ENCODE results near the gene SKP2.
"Not testable (repeated sequence)": the region's sequence is repeated elsewhere in the genome, so short reads cannot be mapped to it uniquely, and the experiment has no call there.

SKP2 gene

DNA sequence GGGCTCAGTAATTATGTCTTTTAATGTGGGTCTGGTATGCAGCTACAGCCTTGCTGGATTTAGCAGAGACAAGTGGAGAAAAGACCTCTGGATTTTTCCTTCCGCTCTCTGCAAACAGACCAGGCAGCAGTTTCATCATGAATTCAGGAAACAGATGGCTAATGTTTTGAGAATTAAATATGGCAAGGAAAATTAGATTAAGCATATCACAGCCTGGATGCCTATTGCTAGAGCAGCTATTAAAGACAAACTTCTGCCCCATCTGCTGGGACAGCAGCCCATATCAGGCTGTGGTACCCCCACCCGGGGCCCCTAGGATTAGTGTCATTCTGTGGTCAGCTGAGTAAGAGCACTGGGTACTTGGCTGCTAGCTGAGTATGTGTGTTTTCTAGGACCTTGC is 6.2 kb downstream of the SKP2 start:
- no peak for DNase-seq

DNA sequence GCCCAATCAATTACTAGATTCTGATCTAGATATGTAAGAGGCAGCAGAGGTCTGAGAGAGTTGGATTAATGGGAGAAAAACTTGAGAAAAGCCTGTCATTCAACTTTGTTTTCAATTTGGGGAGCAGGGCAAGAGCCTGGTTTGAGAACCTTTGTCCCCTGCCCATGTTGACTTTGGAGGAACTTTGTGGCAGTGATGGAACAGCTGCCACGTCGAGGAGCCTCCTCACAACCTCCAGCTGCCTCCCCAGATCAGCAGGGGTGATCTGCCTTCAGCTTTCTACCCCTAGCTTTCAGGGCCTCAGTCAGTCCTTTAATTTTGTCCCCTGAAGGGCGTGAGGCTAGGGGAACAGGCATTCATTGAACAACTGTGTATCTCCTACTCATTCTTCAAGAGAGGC is 8.7 kb downstream of the SKP2 start:
- no peak for DNase-seq

- DNase-seq, result no peak
Measured at GRCh38 chr5:36161361-36161760, 9.4 kb downstream of the SKP2 start.

DNA sequence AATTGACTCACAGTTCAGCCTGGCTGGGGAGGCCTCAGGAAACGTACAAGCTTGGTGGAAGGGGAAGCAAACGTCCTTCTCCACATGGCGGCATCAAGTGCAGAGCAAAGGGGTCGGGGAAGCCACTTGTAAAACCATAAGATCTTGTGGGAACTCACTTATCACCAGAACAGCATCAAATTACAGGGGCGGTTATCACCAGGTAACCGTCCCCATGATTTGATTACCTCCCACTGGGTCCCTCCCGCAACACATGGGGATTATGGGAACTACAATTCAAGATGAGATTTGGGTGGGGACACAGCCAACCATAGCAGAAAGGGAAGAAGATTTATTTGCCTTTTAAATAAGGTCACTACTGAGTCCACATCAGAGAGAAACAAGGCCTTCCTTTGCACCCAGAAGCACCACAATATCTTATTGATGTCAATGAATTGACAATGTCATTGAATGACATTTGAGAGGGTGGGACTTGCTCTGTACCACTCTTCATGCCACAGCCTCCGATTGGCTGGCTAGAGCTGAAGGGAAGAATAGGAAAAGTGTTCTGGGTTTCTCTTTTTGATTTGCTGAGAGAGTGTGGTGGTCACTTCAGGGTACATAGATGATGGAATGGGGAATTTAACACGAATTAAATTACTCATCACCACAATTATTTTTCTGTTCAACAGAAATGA is 11.0 kb downstream of the SKP2 start:
- no peak for DNase-seq

GRCh38 chr5:36164461-36164860 is 12.6 kb downstream of the SKP2 start:
- no peak for DNase-seq

DNA sequence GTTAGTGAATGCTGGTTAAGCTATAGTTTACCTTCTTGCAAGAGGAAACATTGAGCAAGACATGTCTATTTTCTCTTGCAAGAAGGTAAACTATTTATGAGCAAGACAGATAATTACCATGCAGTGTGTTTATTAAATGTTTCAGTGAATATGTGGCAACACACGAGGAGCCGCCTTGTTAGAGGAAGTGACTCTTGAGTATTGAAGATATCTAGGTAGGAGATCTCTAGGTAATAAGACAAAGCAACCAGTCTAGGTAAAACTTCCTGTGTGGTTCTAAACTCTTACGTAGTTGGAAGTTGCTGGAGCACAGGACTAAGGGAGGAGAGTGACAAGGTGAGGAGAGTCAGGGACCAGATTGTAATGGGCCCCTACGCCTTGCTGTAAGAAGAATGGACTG is 16.8 kb downstream of the SKP2 start:
- no peak for DNase-seq

DNA sequence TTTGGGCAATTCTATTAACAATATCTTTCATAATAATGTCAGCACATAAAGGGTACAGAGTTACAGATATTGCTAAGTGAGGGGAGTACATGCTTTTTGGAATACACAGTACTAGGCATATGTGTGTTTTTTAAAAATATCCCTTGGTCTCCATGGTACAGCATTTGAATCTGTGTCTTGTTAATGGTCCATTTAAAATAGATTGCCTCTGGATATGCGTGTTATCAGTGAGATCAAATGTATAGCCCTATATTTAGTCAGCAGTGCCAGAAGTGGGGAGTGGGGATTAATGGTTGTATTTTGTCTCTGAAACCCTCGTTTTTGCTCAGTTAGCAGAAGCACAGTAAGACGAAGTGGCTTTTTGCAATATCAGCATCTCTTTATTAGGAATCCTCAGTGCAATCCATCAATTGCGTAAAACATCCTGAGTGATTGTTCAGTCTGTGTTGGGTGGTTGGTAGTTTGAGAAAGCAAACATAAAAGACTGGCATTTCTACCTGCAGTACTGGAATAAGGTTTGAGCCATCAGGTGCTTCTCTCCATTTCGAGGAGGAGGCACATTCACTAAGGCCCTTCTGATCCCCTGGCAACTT is 19.0 kb downstream of the SKP2 start:
- no peak for DNase-seq

GRCh38 chr5:36172599-36172998 is 20.7 kb downstream of the SKP2 start:
- DNase-seq, result no peak

GRCh38 chr5:36173426-36173825 is 21.5 kb downstream of the SKP2 start:
- no peak for DNase-seq

DNA sequence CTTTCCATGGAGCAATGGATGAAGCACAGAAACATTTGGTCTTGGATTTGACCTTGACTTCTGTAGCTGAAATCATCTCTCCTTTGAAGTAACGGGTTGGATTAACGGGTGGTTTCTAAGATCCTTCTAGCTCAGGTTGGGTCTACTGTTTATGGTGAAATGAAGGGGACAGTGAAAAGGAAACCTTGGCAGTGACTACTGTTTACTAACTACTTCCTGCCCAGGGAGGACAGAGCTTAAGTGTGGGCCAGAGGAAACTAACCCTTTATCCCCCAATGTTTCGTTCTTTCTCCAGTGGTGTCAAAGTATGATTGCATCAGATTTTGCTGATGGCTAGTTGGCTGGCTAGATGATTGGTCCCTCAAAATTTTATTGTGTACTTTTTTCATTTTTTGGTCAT is 22.2 kb downstream of the SKP2 start:
- DNase-seq, result no peak

GRCh38 chr5:36175043-36175442 is 23.1 kb downstream of the SKP2 start:
- no peak for DNase-seq

DNA sequence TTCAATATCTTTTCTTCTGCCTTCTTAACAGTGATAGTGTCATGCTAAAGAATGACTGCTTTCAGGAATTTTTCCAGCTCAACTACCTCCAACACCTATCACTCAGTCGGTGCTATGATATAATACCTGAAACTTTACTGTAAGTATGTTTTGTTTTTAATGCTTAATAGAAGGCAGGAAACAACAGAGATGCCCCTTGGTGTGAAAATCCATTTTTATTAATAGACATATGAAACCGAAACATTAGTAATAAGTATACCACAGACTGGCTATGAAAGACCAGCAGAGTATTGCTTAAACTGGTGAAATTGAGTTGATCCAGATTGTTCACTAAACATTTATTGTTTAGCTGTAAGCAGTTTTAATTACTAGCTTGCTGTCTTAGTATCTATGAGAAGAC is 25.2 kb downstream of the SKP2 start:
- no peak for DNase-seq

DNA sequence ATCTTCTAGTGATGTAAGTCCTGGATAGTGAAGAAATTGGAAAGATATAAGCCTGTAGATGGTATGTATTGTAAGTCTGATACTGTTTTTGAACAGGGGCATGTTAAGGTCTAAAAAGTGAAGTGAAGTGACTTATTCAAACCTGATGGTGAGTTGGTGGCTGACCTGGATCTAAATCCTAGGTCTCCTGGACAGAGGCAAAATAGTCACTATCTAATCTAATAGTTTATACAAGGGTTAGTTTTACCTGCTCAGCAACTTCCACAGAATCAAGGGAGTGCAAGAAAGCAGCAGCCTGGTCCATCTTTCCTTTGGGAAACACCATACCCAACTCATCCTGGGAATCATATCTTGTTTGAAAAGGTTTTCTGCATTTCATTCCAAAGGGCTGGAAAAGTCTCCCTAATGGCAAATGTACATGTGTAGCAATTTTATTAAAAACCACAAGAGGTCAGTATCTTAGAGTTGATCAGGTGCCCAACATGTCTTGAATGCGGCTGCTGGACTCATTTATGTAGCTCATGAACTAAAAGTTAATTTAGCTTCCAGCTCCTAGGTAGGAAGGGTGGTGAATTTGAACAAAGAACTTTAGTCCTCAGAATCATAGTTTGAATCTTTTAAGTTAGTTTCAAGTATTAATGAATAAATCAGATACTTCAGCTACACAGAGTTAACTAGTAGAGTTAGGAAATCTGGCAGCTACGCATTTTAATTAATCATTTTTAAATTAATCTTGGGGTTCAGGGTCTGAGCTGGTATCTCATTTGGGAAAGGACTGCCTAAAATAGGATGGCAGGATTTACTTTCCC is 26.0 kb downstream of the SKP2 start:
- no peak for DNase-seq

DNA sequence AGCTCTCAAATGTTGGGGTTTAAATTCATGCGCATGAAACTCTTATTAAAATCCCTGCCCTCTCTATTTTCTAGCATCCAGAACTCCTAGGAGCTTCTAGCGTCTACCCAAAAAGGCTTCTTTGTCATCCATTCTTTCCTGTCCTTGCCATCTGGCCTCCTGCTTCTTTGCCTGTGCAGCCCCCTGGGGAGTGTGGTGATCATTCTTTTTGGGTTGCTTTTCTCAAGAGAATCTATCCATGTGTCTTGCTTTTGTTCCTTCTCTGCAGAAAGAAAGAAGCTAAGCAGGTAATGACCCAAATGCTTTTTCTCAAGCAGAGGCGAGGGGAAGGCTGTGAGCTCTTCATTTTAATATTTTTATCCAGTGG is 26.6 kb downstream of the SKP2 start:
- DNase-seq, result no peak

DNA sequence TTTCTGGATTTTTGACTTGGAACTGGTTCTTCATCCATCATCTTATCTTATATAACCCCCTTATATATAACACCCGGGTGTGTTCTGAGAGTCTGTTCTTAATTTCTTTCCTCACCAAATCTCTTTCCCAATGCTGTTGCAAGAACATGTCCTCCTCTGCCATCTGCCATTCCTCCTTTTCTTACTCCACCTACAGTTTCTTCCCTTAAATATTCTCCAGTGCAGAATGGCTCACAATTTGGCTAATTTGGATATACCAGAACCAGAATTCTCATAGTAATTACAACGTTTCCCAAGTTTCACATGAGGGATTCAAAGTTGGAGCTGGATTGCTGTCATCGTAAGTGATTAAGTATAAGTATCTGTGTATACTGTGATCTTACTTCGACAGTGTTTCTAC is 28.0 kb downstream of the SKP2 start:
- no peak for DNase-seq

- DNase-seq, result no peak
Measured at GRCh38 chr5:36180556-36181350, 28.8 kb downstream of the SKP2 start.

- no peak for DNase-seq
Measured at GRCh38 chr5:36181774-36182173, 29.9 kb downstream of the SKP2 start.

GRCh38 chr5:36184408-36184807 is 32.5 kb downstream of the SKP2 start:
- not testable (repeated sequence) for DNase-seq

DNA sequence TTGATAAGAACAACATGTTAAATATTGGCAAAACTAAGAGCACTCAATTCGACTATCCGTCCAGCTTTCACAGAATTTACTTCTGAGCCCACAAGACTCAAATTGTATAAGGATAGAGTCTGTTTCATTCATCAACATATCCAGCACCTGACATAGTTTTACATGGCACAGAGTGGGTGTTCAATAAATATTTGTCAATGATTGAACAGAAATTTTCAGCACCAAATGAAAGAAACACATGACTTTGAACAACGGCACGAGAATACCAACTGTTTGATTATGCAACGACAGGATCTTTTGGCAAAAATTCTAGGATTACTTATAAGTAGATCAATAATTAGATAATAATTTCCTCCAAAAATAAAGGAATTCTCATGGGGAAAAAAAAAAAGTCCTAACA is 41.8 kb downstream of the SKP2 start:
- no peak for DNase-seq

- no peak for DNase-seq
Measured at GRCh38 chr5:36198281-36198680, 46.4 kb downstream of the SKP2 start.

DNA sequence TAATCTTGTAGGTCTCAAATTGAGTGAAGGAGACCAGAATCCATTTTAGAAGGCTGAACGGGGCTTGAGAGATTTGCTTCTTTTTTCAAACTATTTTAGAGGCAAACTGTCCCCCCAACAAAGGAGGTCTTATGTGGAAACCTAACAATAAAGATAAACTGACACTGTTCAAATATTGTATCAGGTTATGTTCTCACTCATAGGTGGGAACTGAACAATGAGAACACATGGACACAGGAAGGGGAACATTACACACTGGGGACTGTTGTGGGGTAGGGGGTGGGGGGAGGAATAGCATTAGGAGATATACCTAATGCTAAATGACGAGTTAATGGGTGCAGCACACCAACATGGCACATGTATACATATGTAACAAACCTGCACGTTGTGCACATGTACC is 46.9 kb downstream of the SKP2 start:
- DNase-seq, result not testable (repeated sequence)

DNA sequence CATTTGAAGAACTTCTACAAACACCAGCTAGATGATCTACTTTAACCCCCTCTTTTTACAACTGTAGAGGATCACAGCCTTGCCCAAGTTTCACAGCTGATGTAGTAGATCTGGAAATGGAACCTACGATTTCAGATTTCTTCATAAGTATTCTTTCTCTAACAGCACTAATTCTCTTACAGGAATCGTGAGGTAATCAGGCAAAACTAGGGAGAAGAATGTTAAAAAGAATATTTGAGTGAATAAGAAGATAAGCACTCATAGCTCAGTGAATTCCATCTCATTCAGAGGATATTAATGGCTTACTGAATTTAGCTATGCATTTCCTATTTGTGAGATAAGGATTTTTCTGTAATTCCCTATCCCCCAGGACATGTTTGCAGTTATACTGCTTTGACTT is 47.7 kb downstream of the SKP2 start:
- no peak for DNase-seq

DNA sequence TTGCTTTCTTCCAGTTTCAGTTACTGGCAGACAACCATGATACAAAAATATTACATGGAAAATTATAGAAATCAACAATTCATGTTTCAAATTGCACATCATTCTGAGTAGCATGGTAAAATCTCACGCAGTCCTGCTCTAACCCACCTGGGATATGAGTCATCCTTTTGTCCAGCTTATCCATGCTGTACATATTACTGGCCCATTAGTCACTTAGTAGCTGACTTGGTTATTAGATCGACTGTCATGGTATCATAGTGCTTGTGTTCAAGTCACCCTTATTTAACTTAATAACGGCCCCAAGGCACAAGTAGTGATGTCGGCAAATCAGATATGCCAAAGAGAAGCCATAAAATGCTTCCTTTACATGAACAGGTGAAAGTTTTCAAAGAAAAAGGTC is 48.6 kb downstream of the SKP2 start:
- DNase-seq, result no peak

DNA sequence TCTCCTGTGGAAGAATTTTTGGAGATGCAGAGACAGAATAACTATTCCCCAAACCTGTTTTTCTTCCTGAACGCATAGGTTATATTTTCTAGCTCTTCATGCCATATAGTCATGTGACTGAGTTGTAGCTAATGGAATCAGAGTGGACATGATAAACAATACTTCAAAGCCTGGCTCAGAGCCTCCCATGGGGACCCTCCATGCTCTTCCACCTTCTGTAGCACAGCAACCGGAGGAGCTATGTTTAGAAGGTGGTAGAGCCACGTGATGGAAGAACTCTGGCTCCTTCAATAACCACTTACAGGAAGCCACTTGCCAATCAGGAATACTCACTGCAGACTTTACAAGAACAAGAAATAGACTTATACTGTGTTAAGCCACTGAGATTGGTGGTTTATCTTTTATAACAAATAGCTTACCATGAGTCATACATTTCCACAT is 50.6 kb downstream of the SKP2 start:
- DNase-seq, result no peak
